RWPE2 (cell line): ENCODE data around the gene MRPL36.
A peak's percentile ranks its signal among the peaks of the same experiment; 100 is the strongest.
"Not testable (repeated sequence)": the region's sequence is repeated elsewhere in the genome, so short reads cannot be mapped to it uniquely, and the experiment has no call there.

Source experiments
- ATAC-seq: fragments of 200-7000 bp; cut with Tn5 transposase; 3 replicates; pipeline ENCODE4 v1.9.1; 2021; ENCODE audit warnings: low read depth
- DNase-seq: peaks from one replicate; pipeline ENCODE4 v3.0.0-alpha.2; 2020; ENCODE audit warnings: low spot score
- H3K27ac ChIP-seq: fragments of 450-650 bp; 2 replicates; pipeline ENCODE4 v1.5.1; 2017; ENCODE audit warnings: mild to moderate bottlenecking; ENCODE audit not compliant: poor library complexity, severe bottlenecking
- H3K27me3 ChIP-seq: fragments of 250-450 bp; sonication (Bioruptor Pico); 2 replicates; pipeline ENCODE4 v1.5.1; 2021; ENCODE audit warnings: mild to moderate bottlenecking, moderate library complexity; ENCODE audit not compliant: insufficient read depth, poor library complexity, severe bottlenecking
- H3K36me3 ChIP-seq: fragments of 250-450 bp; sonication (Bioruptor Pico); 2 replicates; pipeline ENCODE4 v1.5.1; 2020; ENCODE audit warnings: low read depth, mild to moderate bottlenecking, moderate library complexity
- H3K4me1 ChIP-seq: fragments of 250-450 bp; sonication (Bioruptor Pico); 2 replicates; pipeline ENCODE4 v1.5.1; 2021; ENCODE audit warnings: mild to moderate bottlenecking, moderate library complexity; ENCODE audit not compliant: insufficient read depth, poor library complexity, severe bottlenecking
- H3K4me3 ChIP-seq: fragments of 250-450 bp; sonication (Bioruptor Pico); 2 replicates; pipeline ENCODE4 v1.5.1; 2021; ENCODE audit warnings: mild to moderate bottlenecking, moderate library complexity; ENCODE audit not compliant: severe bottlenecking
- H3K9me3 ChIP-seq: fragments of 250-450 bp; sonication (Bioruptor Pico); 2 replicates; pipeline ENCODE4 v1.5.1; 2021; ENCODE audit warnings: mild to moderate bottlenecking, moderate library complexity; ENCODE audit not compliant: severe bottlenecking
- TF ChIP-seq, protein P1 (sequence below): fragments of 450-650 bp; IDR thresholded peaks from one replicate; pipeline ENCODE4 v1.5.1; 2017; ENCODE audit warnings: mild to moderate bottlenecking, moderate library complexity; ENCODE audit not compliant: poor library complexity, severe bottlenecking

Gene MRPL36

GRCh38 chr5:1844708-1845436 is 45.2 kb upstream of the MRPL36 start:
- H3K27me3 ChIP-seq, result peaks cover 7% of the 10 kb centered on the region
- H3K9me3 ChIP-seq, result no peaks in the 10 kb centered on the region
- H3K36me3 ChIP-seq, result no peaks in the 10 kb centered on the region
- DNase-seq (no peak), ATAC-seq (no peak; the same call in 2 of the 3 replicates)
- no peak overlapping the region for H3K4me3 ChIP-seq
- H3K27ac ChIP-seq, result no peak overlapping the region
- TF ChIP-seq, protein P1, sequence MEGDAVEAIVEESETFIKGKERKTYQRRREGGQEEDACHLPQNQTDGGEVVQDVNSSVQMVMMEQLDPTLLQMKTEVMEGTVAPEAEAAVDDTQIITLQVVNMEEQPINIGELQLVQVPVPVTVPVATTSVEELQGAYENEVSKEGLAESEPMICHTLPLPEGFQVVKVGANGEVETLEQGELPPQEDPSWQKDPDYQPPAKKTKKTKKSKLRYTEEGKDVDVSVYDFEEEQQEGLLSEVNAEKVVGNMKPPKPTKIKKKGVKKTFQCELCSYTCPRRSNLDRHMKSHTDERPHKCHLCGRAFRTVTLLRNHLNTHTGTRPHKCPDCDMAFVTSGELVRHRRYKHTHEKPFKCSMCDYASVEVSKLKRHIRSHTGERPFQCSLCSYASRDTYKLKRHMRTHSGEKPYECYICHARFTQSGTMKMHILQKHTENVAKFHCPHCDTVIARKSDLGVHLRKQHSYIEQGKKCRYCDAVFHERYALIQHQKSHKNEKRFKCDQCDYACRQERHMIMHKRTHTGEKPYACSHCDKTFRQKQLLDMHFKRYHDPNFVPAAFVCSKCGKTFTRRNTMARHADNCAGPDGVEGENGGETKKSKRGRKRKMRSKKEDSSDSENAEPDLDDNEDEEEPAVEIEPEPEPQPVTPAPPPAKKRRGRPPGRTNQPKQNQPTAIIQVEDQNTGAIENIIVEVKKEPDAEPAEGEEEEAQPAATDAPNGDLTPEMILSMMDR, result no peak
- no peaks in the 10 kb centered on the region for H3K4me1 ChIP-seq

GRCh38 chr5:1843761-1844160 is 44.1 kb upstream of the MRPL36 start:
- H3K4me1 ChIP-seq, H3K27ac ChIP-seq, H3K27me3 ChIP-seq, H3K9me3 ChIP-seq, H3K4me3 ChIP-seq, H3K36me3 ChIP-seq, DNase-seq, ATAC-seq: not testable (repeated sequence)

DNA sequence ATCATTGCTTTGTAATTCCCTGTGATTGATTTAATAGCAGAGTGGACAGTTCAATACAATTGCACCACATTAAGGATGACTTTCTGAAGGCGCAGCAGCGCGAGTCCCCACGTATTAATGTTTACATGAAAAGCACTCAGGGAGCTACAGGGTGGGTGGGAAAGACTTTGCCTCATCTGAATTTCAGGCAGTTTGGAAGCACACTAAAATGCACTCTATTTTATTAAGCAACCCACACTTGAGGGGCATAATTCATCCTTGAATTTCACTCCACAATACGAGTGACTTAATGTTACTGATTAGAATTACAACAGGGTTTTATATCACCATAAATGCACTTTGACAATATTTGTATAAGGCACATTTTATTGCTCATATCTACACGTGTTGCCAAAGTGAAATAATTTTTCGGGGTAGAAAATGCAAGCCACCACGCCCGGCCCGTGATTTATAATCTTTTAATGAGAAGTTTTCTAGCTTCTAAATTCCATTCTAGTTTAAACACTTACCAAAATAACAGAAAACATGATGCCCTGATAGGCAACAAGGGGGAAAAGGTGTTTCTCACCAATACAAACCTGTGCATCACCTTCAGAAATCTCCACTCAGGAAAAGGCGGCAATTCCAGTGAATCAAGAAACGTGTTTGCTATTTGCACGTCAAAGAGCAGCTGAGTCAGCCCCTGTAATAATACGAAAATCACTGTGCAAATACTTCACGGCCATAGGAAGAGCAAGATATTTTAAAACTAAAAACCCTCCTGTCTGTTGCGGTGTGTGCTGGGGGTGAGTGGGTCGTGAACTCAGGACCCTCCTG is 42.6 kb upstream of the MRPL36 start:
- Histone ChIP-seq H3K4me3 (no peak overlapping the region), H3K4me1 (no peaks in the 10 kb centered on the region), H3K36me3 (no peaks in the 10 kb centered on the region), H3K27ac (no peak overlapping the region), H3K27me3 (peaks cover 7% of the 10 kb centered on the region), H3K9me3 (no peaks in the 10 kb centered on the region)
- DNase-seq (peak; percentile 2), ATAC-seq (peak; percentile 19; the same call in 1 of the 3 replicates)
- TF ChIP-seq, protein P1, result no peak

- ATAC-seq (no peak), DNase-seq (peak; percentile 67)
- Histone ChIP-seq H3K4me1 (no peaks in the 10 kb centered on the region), H3K36me3 (no peaks in the 10 kb centered on the region), H3K27me3 (peaks cover 7% of the 10 kb centered on the region), H3K9me3 (no peaks in the 10 kb centered on the region), H3K4me3 (no peak overlapping the region), H3K27ac (no peak overlapping the region)
- TF ChIP-seq, protein P1, result no peak
Observed at GRCh38 chr5:1840741-1841521, 41.3 kb upstream of the MRPL36 start.

GRCh38 chr5:1840071-1840547 is 40.5 kb upstream of the MRPL36 start:
- Histone ChIP-seq H3K27me3 (peaks cover 7% of the 10 kb centered on the region), H3K9me3 (no peaks in the 10 kb centered on the region), H3K4me1 (no peaks in the 10 kb centered on the region), H3K36me3 (no peaks in the 10 kb centered on the region), H3K27ac (no peak overlapping the region), H3K4me3 (no peak overlapping the region)
- ATAC-seq, result no peak
- TF ChIP-seq, protein P1, result no peak
- peak; percentile 60 for DNase-seq
